ENCODE results near the gene AGBL1. TPM values are rescaled to one million over a fixed set of nuclear protein-coding genes. Genes with fewer than 3 reads are reported as not detected.
"Not testable (repeated sequence)": the region's sequence is repeated elsewhere in the genome, so short reads cannot be mapped to it uniquely, and the experiment has no call there.

The AGBL1 gene
- total RNA-seq, 1 experiment from 2014 or later: under 0.01 TPM

GRCh38 chr15:86394866-86395265 lies 315.2 kb downstream of the AGBL1 start:
- DNase-seq (ENCODE audit: low read depth): no peak

GRCh38 chr15:86399041-86399954 lies 319.6 kb downstream of the AGBL1 start:
- DNase-seq (ENCODE audit: low read depth): no peak

- DNase-seq (ENCODE audit: low read depth): no peak
Observed at GRCh38 chr15:86403221-86403620, 323.6 kb downstream of the AGBL1 start.

- DNase-seq (ENCODE audit: low read depth): no peak
Observed at GRCh38 chr15:86403914-86404583, 324.4 kb downstream of the AGBL1 start.

GRCh38 chr15:86408261-86408660 lies 328.6 kb downstream of the AGBL1 start:
- no peak for DNase-seq (ENCODE audit: low read depth)

- no peak for DNase-seq (ENCODE audit: low read depth)
Observed at GRCh38 chr15:86411916-86412315, 332.2 kb downstream of the AGBL1 start.

GRCh38 chr15:86413191-86413590 lies 333.5 kb downstream of the AGBL1 start:
- no peak for DNase-seq (ENCODE audit: low read depth)

- DNase-seq (ENCODE audit: low read depth): no peak
Observed at GRCh38 chr15:86425746-86426145, 346.1 kb downstream of the AGBL1 start.

GRCh38 chr15:86432861-86433260 lies 353.2 kb downstream of the AGBL1 start:
- DNase-seq (ENCODE audit: low read depth): no peak

- DNase-seq (ENCODE audit: low read depth): no peak
Observed at GRCh38 chr15:86433983-86434382, 354.3 kb downstream of the AGBL1 start.

GRCh38 chr15:86439614-86440013 lies 359.9 kb downstream of the AGBL1 start:
- peak; percentile 8 for DNase-seq (ENCODE audit: low read depth)

- DNase-seq (ENCODE audit: low read depth): no peak
Observed at GRCh38 chr15:86444527-86444926, 364.9 kb downstream of the AGBL1 start.

- no peak for DNase-seq (ENCODE audit: low read depth)
Observed at GRCh38 chr15:86445579-86446252, 366.0 kb downstream of the AGBL1 start.

GRCh38 chr15:86446253-86446640 lies 366.6 kb downstream of the AGBL1 start:
- no peak for DNase-seq (ENCODE audit: low read depth)

GRCh38 chr15:86465470-86466039 lies 385.9 kb downstream of the AGBL1 start:
- DNase-seq (ENCODE audit: low read depth): not testable (repeated sequence)

- DNase-seq (ENCODE audit: low read depth): no peak
Observed at GRCh38 chr15:86481720-86482119, 402.0 kb downstream of the AGBL1 start.

GRCh38 chr15:86483936-86484335 lies 404.3 kb downstream of the AGBL1 start:
- no peak for DNase-seq (ENCODE audit: low read depth)

- no peak for DNase-seq (ENCODE audit: low read depth)
Observed at GRCh38 chr15:86488046-86488445, 408.4 kb downstream of the AGBL1 start.

GRCh38 chr15:86489981-86490380 lies 410.3 kb downstream of the AGBL1 start:
- no peak for DNase-seq (ENCODE audit: low read depth)

- no peak for DNase-seq (ENCODE audit: low read depth)
Observed at GRCh38 chr15:86491118-86491517, 411.4 kb downstream of the AGBL1 start.

- no peak for DNase-seq (ENCODE audit: low read depth)
Observed at GRCh38 chr15:86493884-86494283, 414.2 kb downstream of the AGBL1 start.

GRCh38 chr15:86494475-86494874 lies 414.8 kb downstream of the AGBL1 start:
- DNase-seq (ENCODE audit: low read depth): no peak

Data from LHCN-M2 (cell line).